Measurements from ENCODE around the gene PTPRG. TPM values are rescaled to one million over a fixed set of nuclear protein-coding genes. Genes with fewer than 3 reads are reported as not detected.

PTPRG gene
- total and polyA plus RNA-seq, 10 of the 15 experiments (the other 5 are each of a cell fraction or from before 2014, with no cell fraction given), result 0.29 to 20.7 (median 1.4) TPM

- H3K9me3 ChIP-seq (replicated peaks; ENCODE audit: control insufficient read depth, insufficient read depth, low read length), result no peaks in the 10 kb centered on the region
- no peak overlapping the region for H2AFZ ChIP-seq (ENCODE audit: control insufficient read depth, low read depth, low read length)
- no peaks in the 10 kb centered on the region for H3K79me2 ChIP-seq (ENCODE audit: control insufficient read depth, insufficient read depth, low read length)
- RAD21 ChIA-PET (ENCODE audit: unreplicated experiment), result interaction anchor here (0.7 to 2.5 kb wide), 4 partner anchors 10 to 90 kb away, joined by 3 to 8 read pairs (median 5); no protein-coding TSS in a partner anchor
- no peak overlapping the region for H3K9ac ChIP-seq (ENCODE audit: control insufficient read depth, insufficient read depth, low read length)
- POLR2A ChIA-PET, result interaction anchor here (1.0 kb wide), 1 partner anchor 8 kb away, joined by 4 read pairs; no protein-coding TSS in a partner anchor
- H3K36me3 ChIP-seq (ENCODE audit: control insufficient read depth in 2 of 2, insufficient read depth in 2 of 2, low read length in 1 of 2), result no peaks in the 10 kb centered on the region
- DNase-seq (ENCODE audit: low read depth, low spot score) (no peak), ATAC-seq (no peak), FAIRE-seq (no peak)
- H3K4me1 ChIP-seq (ENCODE audit: control insufficient read depth, insufficient read depth, low read length), result no peaks in the 10 kb centered on the region
- no peaks in the 10 kb centered on the region for H3K27me3 ChIP-seq (replicated peaks in 1 of 2; ENCODE audit: control insufficient read depth in 2 of 2, insufficient read depth in 2 of 2, low read length in 1 of 2)
- no peak overlapping the region for H3K4me3 ChIP-seq
- WGBS (ENCODE audit: insufficient coverage, insufficient replicate concordance, low lambda C conversion rate, missing lambda C conversion rate), result 52% methylated on average over 8 of the region's 8 CpGs
- no peak overlapping the region for H3K4me2 ChIP-seq (ENCODE audit: control insufficient read depth, insufficient read depth)
- H3K27ac ChIP-seq (ENCODE audit: control insufficient read depth, insufficient read depth), result no peak overlapping the region
- no TSS peak for BruUV-seq (replicated peaks)
- no peaks in the 10 kb centered on the region for H4K20me1 ChIP-seq (ENCODE audit: control insufficient read depth, insufficient read depth)
- CTCF ChIA-PET, result interaction anchor here (0.7 to 3.4 kb wide), 6 partner anchors 14 to 420 kb away, joined by 3 to 15 read pairs (median 4); no protein-coding TSS in a partner anchor
- intact Hi-C loops (cut with micrococcal nuclease; ENCODE audit: unreplicated experiment) (loop anchor here (10.0 kb wide), 1 partner anchor 365 kb away; the partner anchor contains the start of gene PTPRG), in situ Hi-C loops (cut with MboI) (no loop called here)
- SMC1A ChIA-PET (ENCODE audit: uncharacterized antibody, unreplicated experiment), result interaction anchor here (0.7 to 10.8 kb wide), 6 partner anchors 8 to 361 kb away, joined by 3 to 135 read pairs (median 4); no protein-coding TSS in a partner anchor
- TF ChIP-seq RBBP5 (conservative IDR thresholded peaks at IDR 0.05), result no peak
- no peak for TF ChIP-seq PKNOX1 (IDR thresholded peaks at IDR 0.05)
- TF ChIP-seq ZBTB40 (IDR thresholded peaks at IDR 0.05; ENCODE audit: borderline replicate concordance), result no peak
- TF ChIP-seq RUNX3 (IDR thresholded peaks at IDR 0.05; ENCODE audit: low read length), result no peak
- no peak for TF ChIP-seq ZNF687 (IDR thresholded peaks at IDR 0.05)
- no peak for TF ChIP-seq BCLAF1 (IDR thresholded peaks at IDR 0.05)
- TF ChIP-seq E4F1 (IDR thresholded peaks at IDR 0.05; ENCODE audit: borderline replicate concordance, partially characterized antibody), result no peak
Measured at GRCh38 chr3:61929617-61930016, 368.2 kb downstream of the PTPRG start.
